PC-9 (cell line): ENCODE results near the gene EPM2AIP1.

ENCODE experiments used
- CTCF ChIP-seq: fragments of 200-600 bp; sonication (generic); conservative IDR thresholded peaks from 2 replicates; pipeline ENCODE4 v1.6.1; 2017; ENCODE audit warnings: mixed run types, antibody characterized with exemption, mild to moderate bottlenecking, moderate library complexity
- EZH2 ChIP-seq: fragments of 200-600 bp; sonication (generic); IDR thresholded peaks from 2 replicates; pipeline ENCODE4 v1.8.0; 2017; ENCODE audit warnings: antibody characterized with exemption, low read depth

GRCh38 chr3:37015642-37016041 lies 22.7 kb upstream of the EPM2AIP1 start:
- TF ChIP-seq CTCF = no peak
- no peak for TF ChIP-seq EZH2
